Type B pancreatic cell (in vitro differentiated cells): ENCODE data around the gene KAZN. TPM values are rescaled to one million over a fixed set of nuclear protein-coding genes. Genes with fewer than 3 reads are reported as not detected.
A peak's percentile ranks its signal among the peaks of the same experiment; 100 is the strongest.

ENCODE experiments used
- DNase-seq: peaks from one replicate; pipeline ENCODE4 v3.0.0; 2021; ENCODE audit warnings: mixed read lengths; ENCODE audit not compliant: unreplicated experiment; ENCODE audit errors: extremely low spot score
- H3K27ac Mint-ChIP-seq: 2 replicates; pipeline ENCODE4 v1.8.0; 2021; ENCODE audit warnings: mild to moderate bottlenecking, mixed read lengths
- H3K27me3 Mint-ChIP-seq: 2 replicates; pipeline ENCODE4 v1.8.0; 2021; ENCODE audit warnings: mixed read lengths
- H3K36me3 Mint-ChIP-seq: 2 replicates; pipeline ENCODE4 v1.8.0; 2021; ENCODE audit warnings: mixed read lengths
- H3K4me1 Mint-ChIP-seq: one replicate; pipeline ENCODE4 v1.8.0; 2021; ENCODE audit warnings: mixed read lengths; ENCODE audit not compliant: unreplicated experiment
- H3K4me3 Mint-ChIP-seq: 2 replicates; pipeline ENCODE4 v1.8.0; 2021; ENCODE audit warnings: mild to moderate bottlenecking, mixed read lengths
- H3K9me3 Mint-ChIP-seq: 2 replicates; pipeline ENCODE4 v1.8.0; 2021; ENCODE audit warnings: mixed read lengths
- total RNA-seq: library from RNA; stranded (reverse); gene quantifications from 2 replicates; pipeline ENCODE4 v1.2.1, GENCODE V29; 2021; ENCODE audit warnings: low replicate concordance
- TF ChIP-seq, protein P1 (sequence below): fragments of 200-600 bp; sonication (generic); conservative IDR thresholded peaks from 2 replicates; pipeline ENCODE4 v1.5.0; 2021; ENCODE audit warnings: antibody characterized with exemption, mild to moderate bottlenecking

Gene KAZN
- total RNA-seq, 1 donor from 2014 or later, result 33.7 TPM

DNA sequence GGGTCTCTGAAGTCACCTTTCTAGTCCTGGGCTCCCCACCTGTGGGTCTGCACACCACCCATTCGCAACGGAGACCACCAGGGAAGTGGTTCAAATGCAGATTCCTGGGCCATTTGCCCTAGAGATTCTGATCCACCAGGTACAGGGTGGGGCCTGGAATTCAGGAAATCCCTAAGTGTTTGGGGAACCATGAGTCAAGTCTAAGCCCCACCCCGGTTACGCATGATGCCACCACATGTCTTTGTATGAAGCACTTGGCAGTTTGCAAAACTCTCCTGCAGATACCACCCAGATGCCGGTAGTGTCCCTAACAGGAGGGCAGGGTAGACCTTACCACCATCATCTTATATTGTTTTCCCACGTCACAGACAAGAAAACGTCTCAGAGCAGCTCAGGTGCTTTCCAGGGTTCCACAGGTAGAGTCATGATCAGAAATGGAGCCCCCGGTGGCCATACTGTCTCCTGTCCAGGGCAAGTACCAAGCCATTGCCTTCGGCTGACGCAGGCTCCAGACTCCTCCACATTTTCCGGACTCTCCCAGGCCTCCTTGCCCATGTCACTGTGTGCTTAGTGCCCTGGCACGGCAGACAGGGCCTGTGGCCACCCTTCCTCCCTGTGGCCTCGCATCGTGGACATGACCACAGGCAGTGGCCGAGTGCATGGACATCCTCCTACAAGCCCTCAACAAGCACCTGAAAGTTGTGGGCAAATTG lies 465.9 kb downstream of the KAZN start:
- DNase-seq, result no peak
- Mint-ChIP-seq H3K27ac (no peak overlapping the region), H3K4me1 (peaks cover 5% of the 10 kb centered on the region), H3K27me3 (no peaks in the 10 kb centered on the region), H3K9me3 (no peaks in the 10 kb centered on the region), H3K36me3 (peaks cover 26% of the 10 kb centered on the region), H3K4me3 (no peak overlapping the region)
- TF ChIP-seq, protein P1, sequence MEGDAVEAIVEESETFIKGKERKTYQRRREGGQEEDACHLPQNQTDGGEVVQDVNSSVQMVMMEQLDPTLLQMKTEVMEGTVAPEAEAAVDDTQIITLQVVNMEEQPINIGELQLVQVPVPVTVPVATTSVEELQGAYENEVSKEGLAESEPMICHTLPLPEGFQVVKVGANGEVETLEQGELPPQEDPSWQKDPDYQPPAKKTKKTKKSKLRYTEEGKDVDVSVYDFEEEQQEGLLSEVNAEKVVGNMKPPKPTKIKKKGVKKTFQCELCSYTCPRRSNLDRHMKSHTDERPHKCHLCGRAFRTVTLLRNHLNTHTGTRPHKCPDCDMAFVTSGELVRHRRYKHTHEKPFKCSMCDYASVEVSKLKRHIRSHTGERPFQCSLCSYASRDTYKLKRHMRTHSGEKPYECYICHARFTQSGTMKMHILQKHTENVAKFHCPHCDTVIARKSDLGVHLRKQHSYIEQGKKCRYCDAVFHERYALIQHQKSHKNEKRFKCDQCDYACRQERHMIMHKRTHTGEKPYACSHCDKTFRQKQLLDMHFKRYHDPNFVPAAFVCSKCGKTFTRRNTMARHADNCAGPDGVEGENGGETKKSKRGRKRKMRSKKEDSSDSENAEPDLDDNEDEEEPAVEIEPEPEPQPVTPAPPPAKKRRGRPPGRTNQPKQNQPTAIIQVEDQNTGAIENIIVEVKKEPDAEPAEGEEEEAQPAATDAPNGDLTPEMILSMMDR, result peak; percentile 14

DNA sequence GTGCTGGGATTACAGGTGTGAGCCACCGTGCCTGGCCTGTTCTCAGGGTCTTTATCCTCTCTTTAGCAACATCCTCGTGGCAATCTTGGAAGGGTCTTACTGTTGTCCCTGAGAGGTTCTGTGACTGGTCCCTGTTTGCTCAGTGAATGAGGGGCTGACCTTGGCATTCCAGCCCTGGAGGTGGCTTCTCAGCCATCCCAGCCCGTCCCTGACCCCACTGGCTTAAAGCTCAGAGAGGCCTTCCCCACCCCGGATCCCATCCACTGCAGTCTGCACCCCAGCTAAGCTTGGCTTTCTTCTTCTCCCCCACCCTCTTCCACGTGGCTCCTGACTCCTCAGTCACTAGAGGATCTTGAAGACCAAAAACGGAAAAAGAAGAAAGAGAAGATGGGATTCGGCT lies 466.8 kb downstream of the KAZN start:
- no peak for DNase-seq
- Mint-ChIP-seq H3K9me3 (no peaks in the 10 kb centered on the region), H3K36me3 (peaks cover 24% of the 10 kb centered on the region), H3K27ac (no peak overlapping the region), H3K4me3 (no peak overlapping the region), H3K4me1 (peaks cover 5% of the 10 kb centered on the region), H3K27me3 (no peaks in the 10 kb centered on the region)
- TF ChIP-seq, protein P1, result no peak

DNA sequence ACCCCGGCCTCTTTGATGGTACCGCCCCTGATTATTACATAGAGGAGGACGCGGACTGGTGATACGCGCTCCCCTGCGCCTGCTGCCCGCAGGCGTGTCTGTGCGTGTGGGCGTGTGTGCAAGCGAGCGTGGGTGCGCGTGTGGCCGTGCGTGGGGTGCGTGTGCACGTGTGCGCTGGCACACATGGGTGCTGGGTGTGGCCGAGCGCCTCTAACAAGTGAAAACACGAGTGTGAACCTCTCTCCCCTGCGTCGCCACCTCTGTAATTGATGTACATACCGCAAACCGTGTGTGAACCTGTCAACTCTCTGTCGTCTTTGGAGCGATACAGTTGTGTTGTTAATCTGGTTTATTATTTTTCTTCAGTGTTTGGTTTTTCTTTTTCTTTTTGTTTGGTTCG lies 467.3 kb downstream of the KAZN start:
- Mint-ChIP-seq H3K36me3 (peaks cover 22% of the 10 kb centered on the region), H3K4me1 (peaks cover 5% of the 10 kb centered on the region), H3K27ac (no peak overlapping the region), H3K4me3 (no peak overlapping the region), H3K9me3 (no peaks in the 10 kb centered on the region), H3K27me3 (no peaks in the 10 kb centered on the region)
- TF ChIP-seq, protein P1, result no peak
- no peak for DNase-seq

DNA sequence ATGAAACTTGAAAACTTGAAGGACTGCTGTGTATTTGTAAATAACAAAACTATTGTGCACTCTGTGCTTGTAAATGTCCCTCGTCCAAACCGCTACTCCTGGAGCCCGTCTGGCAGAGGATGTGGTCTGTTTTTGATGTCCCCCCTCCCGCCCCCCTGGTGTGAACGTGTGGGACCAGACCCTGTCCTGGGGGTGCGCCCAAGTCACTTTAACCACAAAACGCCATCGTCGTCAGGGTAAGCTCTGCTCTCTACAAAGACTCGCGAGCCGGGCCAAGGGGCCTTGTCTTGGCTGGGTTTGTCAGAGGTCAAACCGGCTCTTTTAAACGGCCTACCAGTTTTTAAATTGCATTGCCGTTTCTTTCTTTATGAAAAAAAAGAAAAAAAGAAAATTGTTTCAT lies 467.7 kb downstream of the KAZN start:
- H3K27ac Mint-ChIP-seq, result no peak overlapping the region
- H3K36me3 Mint-ChIP-seq, result peaks cover 18% of the 10 kb centered on the region
- TF ChIP-seq, protein P1, result no peak
- no peaks in the 10 kb centered on the region for H3K27me3 Mint-ChIP-seq
- no peaks in the 10 kb centered on the region for H3K9me3 Mint-ChIP-seq
- H3K4me3 Mint-ChIP-seq, result no peak overlapping the region
- no peak for DNase-seq
- H3K4me1 Mint-ChIP-seq, result peaks cover 5% of the 10 kb centered on the region

DNA sequence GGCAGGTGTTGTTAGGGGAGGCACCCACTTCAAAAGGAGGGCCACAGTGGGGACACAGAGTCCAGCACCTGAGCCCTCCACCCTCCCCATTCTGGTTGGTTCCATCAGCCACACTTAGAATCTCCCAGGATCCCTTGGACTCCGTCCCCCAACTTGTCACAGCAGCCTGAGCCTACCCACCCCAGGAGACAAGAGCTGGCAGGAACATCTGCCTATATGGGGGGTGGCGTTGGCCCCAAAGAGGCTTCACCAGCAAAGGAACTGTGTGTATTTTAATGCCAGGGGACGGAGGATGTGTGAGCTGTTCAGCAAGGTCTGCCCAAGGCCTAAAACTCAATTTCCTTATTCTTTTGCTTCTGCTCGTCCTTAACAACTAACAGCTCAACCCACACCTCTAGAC lies 468.7 kb downstream of the KAZN start:
- H3K36me3 Mint-ChIP-seq, result peaks cover 15% of the 10 kb centered on the region

More for the DNA sequence above, 468.7 kb downstream of the KAZN start:
- DNase-seq, result no peak
- no peak overlapping the region for H3K27ac Mint-ChIP-seq
- H3K4me3 Mint-ChIP-seq, result no peak overlapping the region
- H3K4me1 Mint-ChIP-seq, result peaks cover 5% of the 10 kb centered on the region
- TF ChIP-seq, protein P1, result no peak
- H3K27me3 Mint-ChIP-seq, result no peaks in the 10 kb centered on the region
- H3K9me3 Mint-ChIP-seq, result no peaks in the 10 kb centered on the region
